Right lobe of liver (tissue), 6 donors: Measurements from ENCODE around the gene PSME3IP1. TPM values are rescaled to one million over a fixed set of nuclear protein-coding genes. Genes with fewer than 3 reads are reported as not detected.
A peak's percentile ranks its signal among the peaks of the same experiment; 100 is the strongest.

Source experiments
- ATAC-seq, 4 donors: fragments of 200-7000 bp; cut with Tn5 transposase; one replicate each; pipeline ENCODE4 v1.9.1; 2020; ENCODE audit warnings: mild to moderate bottlenecking in 4 of 4, moderate library complexity in 4 of 4
- DNase-seq, 3 donors: peaks; one replicate each; pipeline ENCODE4 v3.0.0-alpha.2; 2020
- H3K27ac ChIP-seq, 3 donors: fragments of 200-600 bp; one replicate each; pipeline ENCODE4 v1.8.0; 2022
- H3K27me3 ChIP-seq, 2 donors: fragments of 200-600 bp; one replicate each; pipeline ENCODE4 v1.8.0; 2022
- H3K36me3 ChIP-seq, 4 donors: fragments of 200-600 bp; sonication (generic) in 1 of 4; one replicate each; pipeline versions ENCODE4 v1.5.1 to v1.8.0; 2017 to 2022; ENCODE audit warnings: control low read depth in 1 of 4
- H3K4me1 ChIP-seq, 4 donors: fragments of 200-600 bp; sonication (generic) in 1 of 4; one replicate each; pipeline versions ENCODE4 v1.5.1 to v1.8.0; 2017 to 2022; ENCODE audit warnings: control low read depth in 1 of 4
- H3K4me3 ChIP-seq, 3 donors: fragments of 200-600 bp; one replicate each; pipeline ENCODE4 v1.8.0; 2022
- H3K9me3 ChIP-seq, 4 donors: fragments of 200-600 bp; sonication (generic) in 1 of 4; one replicate each; pipeline versions ENCODE4 v1.5.1 to v1.8.0; 2017 to 2022; ENCODE audit warnings: control low read depth in 1 of 4
- POLR2A ChIP-seq: fragments of 450-650 bp; IDR thresholded peaks from one replicate; pipeline ENCODE4 v1.6.1; 2017; ENCODE audit warnings: antibody characterized with exemption, mild to moderate bottlenecking
- WGBS: methylation state at CpG from one replicate; pipeline ENCODE4 v1.1.6; 2018; ENCODE audit warnings: low coverage, low lambda C conversion rate; ENCODE audit not compliant: insufficient coverage; ENCODE audit errors: missing lambda C conversion rate; 5-methylcytosine and 5-hydroxymethylcytosine counted together
- intact Hi-C, 2 donors: fragments of 100-400 bp; cut with DNase I; formaldehyde crosslinking; loops; one replicate each; pipeline versions ENCODE4 v1.11.2 to v1.14.1; 2022
- total RNA-seq, 6 experiments: library from RNA; depleted of rRNA in 2 of 6; stranded (reverse); fragments of >200 nt in 2 of 6; fragmentation: NEBNext Ultra II Directional in 3 of 6; extraction: Animal tissue kit (Norgen Biotek cat#: 25700) in 3 of 6; gene quantifications; one replicate each; pipeline versions ENCODE4 v1.1.0 to v1.2.4, GENCODE V29; 2016 to 2023
- TF ChIP-seq, protein P1 (sequence below), 4 donors: fragments of 200-600 bp in 3 of 4; fragments of 450-650 bp in 1 of 4; IDR thresholded peaks; one replicate each; pipeline versions ENCODE4 v1.5.1 to v1.8.0; 2016 to 2022; ENCODE audit warnings: antibody characterized with exemption in 4 of 4, mild to moderate bottlenecking in 2 of 4
- donor health status: DM: no; HTN: yes; CAD: no.
- donor health status: DM: no; HTN: no; CAD: no.
- donor health status: DM: no; HTN: no; CAD: no.
- donor health status: DM: no; HTN: yes; CAD: no.
- donor health status: DM: no; HTN: yes; CAD: no.

PSME3IP1 gene
- total RNA-seq, 6 experiments from 2014 or later: 26.2 to 61.8 (median 34.5) TPM

DNA sequence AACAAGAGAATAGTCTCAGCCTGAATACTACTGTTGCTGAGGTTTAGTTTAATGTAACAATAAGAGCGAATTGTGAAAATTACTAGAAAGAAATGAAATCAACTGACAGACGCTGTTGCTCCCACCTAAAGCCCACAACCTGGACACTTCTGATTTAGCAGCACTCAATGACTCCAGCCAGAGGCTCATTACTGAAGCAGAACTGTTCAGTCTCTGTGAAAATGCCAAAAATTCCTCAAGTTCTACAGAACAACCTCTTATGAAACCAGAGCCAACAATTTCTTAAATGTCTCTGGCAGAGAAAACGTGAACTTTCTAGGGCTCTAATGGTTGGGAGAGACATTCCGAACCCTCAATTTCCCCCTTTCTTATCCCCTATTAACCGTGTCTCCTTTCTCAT lies 9.9 kb downstream of the PSME3IP1 start:
- DNase-seq (no peak), ATAC-seq (no peak)
- TF ChIP-seq, protein P1, sequence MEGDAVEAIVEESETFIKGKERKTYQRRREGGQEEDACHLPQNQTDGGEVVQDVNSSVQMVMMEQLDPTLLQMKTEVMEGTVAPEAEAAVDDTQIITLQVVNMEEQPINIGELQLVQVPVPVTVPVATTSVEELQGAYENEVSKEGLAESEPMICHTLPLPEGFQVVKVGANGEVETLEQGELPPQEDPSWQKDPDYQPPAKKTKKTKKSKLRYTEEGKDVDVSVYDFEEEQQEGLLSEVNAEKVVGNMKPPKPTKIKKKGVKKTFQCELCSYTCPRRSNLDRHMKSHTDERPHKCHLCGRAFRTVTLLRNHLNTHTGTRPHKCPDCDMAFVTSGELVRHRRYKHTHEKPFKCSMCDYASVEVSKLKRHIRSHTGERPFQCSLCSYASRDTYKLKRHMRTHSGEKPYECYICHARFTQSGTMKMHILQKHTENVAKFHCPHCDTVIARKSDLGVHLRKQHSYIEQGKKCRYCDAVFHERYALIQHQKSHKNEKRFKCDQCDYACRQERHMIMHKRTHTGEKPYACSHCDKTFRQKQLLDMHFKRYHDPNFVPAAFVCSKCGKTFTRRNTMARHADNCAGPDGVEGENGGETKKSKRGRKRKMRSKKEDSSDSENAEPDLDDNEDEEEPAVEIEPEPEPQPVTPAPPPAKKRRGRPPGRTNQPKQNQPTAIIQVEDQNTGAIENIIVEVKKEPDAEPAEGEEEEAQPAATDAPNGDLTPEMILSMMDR (IDR thresholded peaks at IDR 0.05): no peak
- no peak for TF ChIP-seq POLR2A
- intact Hi-C loops: no loop called here
- Histone ChIP-seq H3K4me3 (no peak overlapping the region), H3K27ac (no peak overlapping the region), H3K9me3 (no peaks in the 10 kb centered on the region), H3K36me3 (peaks cover 0 to 13% (median 5%) of the 10 kb centered on the region in 4 donors), H3K4me1 (peaks cover 0 to 11% (median 0%) of the 10 kb centered on the region in 4 donors), H3K27me3 (no peaks in the 10 kb centered on the region)
- 92% methylated on average over 5 of the region's 5 CpGs for WGBS

DNA sequence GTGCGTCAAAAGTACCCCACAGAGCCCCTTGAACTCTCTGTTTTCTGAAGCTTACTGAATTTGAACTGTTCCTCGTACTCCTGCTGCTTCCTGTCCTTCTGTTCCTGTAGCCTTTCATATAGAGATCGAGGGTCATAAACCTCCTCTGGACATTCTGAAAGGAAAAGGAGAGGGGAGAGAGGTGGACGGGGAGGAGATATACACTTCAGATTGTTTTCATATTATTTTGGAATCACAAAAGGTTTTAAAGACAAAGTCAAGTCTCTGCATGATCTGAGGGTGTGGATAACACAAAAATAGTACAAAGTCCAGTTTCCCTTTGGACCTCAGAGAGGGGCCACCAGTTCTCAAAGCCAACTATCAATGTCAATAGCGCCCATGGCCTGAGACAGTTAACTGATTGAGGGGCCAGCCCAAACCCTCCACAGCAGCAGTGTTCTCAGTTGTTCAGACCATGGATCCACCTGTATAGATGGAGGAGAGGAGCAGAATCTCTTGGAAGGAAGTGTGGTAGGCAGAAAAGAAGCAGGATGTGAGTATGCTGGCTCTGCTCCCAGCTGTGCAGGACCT lies 13.0 kb downstream of the PSME3IP1 start:
- DNase-seq (no peak), ATAC-seq (no peak)
- Histone ChIP-seq H3K4me1 (no peaks in the 10 kb centered on the region), H3K27me3 (no peaks in the 10 kb centered on the region), H3K4me3 (no peak overlapping the region), H3K9me3 (no peaks in the 10 kb centered on the region), H3K36me3 (peaks cover 0 to 21% (median 5%) of the 10 kb centered on the region in 4 donors), H3K27ac (no peak overlapping the region)
- intact Hi-C loops: no loop called here
- WGBS: 70% methylated on average over 3 of the region's 5 CpGs
- TF ChIP-seq, protein P1 (IDR thresholded peaks at IDR 0.05): no peak
- TF ChIP-seq POLR2A: no peak

DNA sequence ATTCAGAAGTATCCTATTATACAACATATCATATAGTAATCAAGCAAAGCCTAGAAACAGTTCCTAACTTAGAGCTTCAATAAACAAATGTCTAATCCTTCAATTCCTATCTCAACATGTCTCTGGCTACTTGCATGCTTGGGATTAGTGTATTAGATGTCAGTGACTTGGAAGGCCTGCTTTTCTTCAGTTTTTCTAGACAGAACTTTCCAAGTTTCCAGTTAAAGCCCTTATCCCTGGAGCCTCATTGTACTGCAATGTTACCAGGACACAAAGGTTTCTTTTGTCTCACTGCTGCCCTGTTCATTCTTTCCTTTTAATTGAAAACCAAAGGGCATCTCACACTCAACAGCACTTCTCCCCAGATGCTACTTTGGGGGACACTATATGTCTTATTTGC lies 16.5 kb downstream of the PSME3IP1 start:
- intact Hi-C loops: loop anchor here in 1 of 2 donors (10.0 kb wide), 1 partner anchor 85 kb away; no protein-coding TSS in a partner anchor
- Histone ChIP-seq H3K27ac (no peak overlapping the region), H3K27me3 (no peaks in the 10 kb centered on the region), H3K36me3 (peaks cover 0 to 28% (median 5%) of the 10 kb centered on the region in 4 donors), H3K4me1 (peaks cover 0 to 17% (median 5%) of the 10 kb centered on the region in 4 donors), H3K4me3 (no peak overlapping the region), H3K9me3 (no peaks in the 10 kb centered on the region)
- DNase-seq: no peak
- no peak for ATAC-seq
- TF ChIP-seq, protein P1 (IDR thresholded peaks at IDR 0.05): no peak
- no peak for TF ChIP-seq POLR2A

DNA sequence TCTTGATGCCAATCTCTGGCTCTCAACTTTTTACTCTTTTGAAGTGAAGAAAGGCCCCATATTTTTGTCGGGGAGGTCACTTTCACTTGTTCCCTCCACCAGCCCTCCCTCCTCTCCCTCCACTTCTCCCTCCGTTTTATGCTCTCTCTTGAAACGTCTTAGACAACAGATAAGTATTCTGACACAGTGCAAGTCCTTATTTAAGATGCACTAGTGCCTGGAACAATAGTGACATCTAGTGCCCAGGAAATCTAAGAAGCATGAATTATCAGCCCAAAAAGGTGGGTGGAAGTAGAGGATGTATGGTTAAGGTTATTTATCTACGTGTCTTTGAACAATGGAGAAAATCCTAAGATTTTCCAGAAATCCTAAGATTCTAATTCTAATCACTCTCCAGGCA lies 17.9 kb downstream of the PSME3IP1 start:
- intact Hi-C loops: loop anchor here in 1 of 2 donors (10.0 kb wide), 1 partner anchor 83 kb away; no protein-coding TSS in a partner anchor
- H3K27me3 ChIP-seq: no peaks in the 10 kb centered on the region
- H3K36me3 ChIP-seq: peaks cover 0 to 40% (median 9%) of the 10 kb centered on the region in 4 donors
- no peak overlapping the region for H3K27ac ChIP-seq
- no peaks in the 10 kb centered on the region for H3K9me3 ChIP-seq
- no peak overlapping the region for H3K4me3 ChIP-seq
- WGBS: 33% methylated on average over 4 of the region's 4 CpGs
- TF ChIP-seq, protein P1 (IDR thresholded peaks at IDR 0.05): peak; percentile 42 to 55 (median 48)
- no peak for TF ChIP-seq POLR2A
- DNase-seq (no peak), ATAC-seq (peak; percentile 60 to 73 (median 68))
- H3K4me1 ChIP-seq: peaks cover 0 to 17% (median 5%) of the 10 kb centered on the region in 4 donors
